RKO (cell line): ENCODE measurements around the gene EPB41.

ENCODE experiments used
- DNase-seq: peaks from one replicate; pipeline ENCODE4 v3.0.0-alpha.2; 2016; ENCODE audit warnings: low spot score

Gene EPB41

DNA sequence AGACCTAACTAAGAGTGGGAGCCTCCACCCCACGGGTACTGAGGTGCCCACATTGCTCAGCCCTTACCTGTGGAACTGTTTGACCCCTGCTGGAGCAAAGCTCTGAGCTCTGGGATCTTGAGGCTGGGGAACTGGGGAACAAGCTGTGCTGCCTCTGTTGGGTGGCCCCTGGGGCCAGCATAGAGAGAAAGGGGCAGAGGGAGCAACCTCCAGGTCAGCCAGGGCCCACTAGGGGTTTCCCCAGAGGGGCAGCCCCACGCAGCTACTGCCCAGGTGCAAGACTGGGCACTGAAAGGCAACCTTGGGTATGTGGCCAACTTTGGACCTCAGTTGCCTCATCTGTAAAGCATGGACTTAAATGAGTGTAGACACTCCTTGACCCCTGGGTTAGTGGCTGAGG, 23.5 kb upstream of the EPB41 start:
- no peak for DNase-seq

DNA sequence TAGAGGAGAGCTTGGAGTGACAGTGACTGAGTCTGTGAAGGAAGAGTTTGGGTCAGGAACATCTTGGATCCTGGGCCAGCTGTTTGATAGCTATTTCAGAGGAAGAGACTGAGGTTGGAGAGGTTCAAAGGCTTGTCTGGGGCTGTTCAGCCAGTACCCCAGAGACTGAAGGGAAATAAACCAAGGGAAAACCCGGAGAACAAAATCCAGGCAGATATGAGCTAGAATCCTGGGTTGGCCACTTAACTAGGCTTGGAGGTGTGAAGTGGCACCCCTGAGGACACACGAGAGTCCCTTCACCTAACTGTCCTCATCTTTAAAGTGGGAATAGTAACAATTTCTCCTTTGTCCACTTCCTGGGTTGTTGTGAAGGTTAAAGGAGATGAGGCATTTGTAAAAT, 23.1 kb upstream of the EPB41 start:
- DNase-seq = no peak

DNA sequence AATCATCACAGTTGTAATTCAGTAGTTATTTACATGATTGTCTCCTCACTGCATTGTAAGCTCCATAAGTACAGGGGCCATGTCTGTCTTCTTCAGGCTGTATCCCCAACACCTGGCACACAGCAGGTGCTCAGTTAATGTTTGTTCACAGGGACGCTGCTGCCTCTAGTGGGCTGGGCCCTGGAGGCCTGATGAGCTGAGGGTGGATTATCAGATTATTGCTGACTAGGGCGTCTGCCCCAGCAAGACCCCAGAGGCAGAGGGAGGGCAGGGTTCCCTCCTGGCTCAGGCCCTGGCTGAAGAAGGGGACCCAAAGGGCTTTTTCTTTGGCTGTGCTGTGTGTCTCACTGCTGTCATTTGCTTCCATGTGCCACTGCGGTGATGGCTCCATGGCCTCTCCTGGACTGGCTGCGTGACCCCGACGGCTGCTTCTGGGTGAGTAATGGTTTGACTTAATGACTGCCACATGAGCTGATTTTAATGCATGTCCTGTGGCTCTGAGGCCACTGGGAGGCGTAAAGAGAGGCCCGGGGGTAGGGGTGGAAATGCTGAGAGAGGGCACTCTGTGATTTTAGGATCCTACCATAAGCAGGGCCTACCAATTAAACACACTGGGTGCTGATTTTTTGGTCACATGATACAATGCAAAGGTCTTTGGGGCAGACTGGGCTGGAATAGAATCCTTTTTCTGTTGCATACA, 20.8 kb upstream of the EPB41 start:
- DNase-seq = no peak

DNA sequence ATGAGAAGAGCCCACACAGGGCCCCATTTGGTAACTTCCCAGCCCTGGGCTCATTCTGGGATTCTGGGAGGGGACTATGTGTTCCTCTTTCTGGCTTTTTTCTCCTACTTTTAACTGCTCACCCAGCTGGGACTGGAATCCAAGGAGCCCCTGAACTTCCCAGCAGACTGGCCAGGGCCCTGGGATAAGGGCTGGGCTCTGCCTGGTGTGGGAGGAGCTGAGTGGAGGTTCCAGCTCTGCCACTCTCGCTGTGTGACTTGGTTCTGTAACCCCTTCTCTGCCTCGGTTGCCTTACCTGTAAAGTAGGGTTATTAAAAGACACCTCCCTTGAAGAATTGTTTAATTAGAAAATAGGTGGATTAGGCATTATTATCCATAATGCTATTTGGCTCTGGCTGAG, 19.6 kb upstream of the EPB41 start:
- no peak for DNase-seq

DNA sequence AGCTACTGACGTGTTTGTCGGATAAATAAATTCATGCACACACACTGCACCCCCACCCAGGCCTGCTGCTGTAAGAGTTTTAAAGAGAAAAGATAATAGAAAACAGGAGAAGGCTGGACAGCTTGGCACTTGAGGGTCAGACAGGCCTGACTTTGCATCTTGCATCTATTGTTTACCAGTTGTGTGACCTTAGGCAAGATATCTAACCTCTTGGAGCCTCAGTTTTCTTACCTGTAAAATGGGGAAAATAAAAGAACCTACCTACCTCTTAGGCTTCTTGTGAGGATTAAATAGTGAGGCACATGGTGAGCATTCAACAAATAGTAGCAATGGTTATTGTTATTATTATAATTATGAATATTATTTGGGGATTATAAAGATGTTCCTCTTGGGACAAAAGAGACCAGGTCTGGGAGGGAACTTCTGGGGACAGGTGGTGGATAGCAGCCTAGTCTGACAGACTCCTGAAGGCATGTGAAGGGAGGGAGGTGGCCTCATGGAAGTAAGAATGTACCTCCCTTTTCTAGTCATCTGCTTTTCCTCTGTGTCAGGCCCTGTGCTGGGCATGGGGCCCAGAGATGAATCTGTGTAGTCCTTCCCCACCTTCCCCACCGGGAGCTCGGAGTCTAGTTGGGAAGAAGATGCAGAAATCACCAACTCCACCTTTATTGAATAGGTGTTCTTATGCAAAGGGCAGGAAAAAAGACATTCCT, 18.3 kb upstream of the EPB41 start:
- DNase-seq = no peak

DNA sequence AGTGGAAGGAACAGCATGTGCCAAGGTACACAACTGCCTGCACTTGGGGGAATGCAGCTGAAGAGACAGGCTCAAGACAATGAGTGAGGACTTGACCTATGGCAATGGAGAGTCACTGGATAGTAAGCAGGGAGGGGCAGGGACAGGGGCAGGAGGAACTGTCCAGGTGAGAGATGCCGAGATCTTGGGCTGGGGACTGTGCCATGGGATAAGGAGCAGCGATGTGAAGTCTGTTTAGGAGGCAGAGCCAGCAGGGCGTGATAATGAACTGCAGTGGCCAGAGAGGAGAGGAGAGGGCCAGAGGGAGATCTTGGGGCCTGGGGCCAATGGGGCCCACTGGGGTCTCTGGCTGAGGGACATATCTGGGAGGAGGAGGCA, 17.8 kb upstream of the EPB41 start:
- no peak for DNase-seq

DNA sequence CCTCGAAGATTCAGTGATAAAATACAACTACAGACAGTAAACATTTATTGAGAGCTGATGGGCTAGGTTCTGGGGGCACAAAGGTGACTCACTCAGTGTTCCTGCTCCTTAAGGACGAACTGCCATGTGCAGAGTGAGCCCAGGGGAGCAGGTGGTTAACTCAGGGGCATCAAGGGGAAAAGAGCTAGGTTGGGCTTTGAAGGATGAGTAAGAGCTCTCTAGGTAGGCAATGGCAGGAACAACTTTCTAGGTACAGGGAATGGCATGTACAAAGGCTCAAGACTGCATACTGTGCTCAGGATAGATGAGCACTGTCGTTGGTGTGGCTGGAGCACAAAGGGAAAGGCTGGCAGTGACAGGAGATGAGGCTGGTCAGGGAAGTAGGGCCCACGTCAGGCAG, 16.6 kb upstream of the EPB41 start:
- DNase-seq = no peak

DNA sequence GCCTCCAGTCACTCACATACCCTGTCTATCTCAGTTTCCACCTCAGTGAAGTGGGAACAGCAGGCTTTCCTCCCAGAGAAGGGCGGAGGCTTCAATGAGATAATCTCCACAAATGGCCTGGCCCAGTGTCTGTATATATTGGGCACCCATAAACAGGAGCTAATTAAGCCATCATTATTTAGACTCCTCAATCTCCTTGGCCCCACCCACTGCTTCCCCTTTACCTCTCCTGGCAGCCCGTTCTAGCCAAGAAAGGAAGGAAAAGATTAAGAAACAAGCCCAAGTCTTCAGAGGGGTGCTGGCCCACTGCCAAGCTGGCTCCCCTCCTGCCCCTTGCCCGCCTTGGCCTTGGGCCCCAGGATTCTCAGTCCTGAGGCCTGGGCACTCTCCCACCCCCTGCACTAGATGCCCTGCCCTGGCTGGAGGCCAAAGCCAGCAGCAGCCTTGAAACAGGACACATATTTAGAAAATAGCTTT, 15.9 kb upstream of the EPB41 start:
- no peak for DNase-seq

DNA sequence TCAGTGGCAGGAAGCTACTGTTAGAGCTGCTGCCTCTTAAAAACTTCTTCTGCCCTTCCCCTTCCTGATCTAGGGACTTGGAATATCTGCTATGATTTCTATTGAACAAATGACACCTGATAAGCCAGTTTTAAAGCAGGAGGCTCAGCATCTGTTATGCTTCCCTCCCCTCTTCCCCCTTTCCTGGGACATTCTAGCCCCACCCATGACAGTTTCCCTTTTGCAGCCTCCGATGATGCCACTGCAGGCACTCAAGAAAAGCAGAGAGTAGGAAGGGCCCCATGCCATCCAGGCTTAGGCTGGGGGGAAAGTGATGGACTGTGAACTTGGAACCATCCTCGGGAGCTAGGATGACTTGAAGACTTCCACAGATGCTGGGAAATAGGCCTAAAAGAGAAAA, 15.1 kb upstream of the EPB41 start:
- no peak for DNase-seq

DNA sequence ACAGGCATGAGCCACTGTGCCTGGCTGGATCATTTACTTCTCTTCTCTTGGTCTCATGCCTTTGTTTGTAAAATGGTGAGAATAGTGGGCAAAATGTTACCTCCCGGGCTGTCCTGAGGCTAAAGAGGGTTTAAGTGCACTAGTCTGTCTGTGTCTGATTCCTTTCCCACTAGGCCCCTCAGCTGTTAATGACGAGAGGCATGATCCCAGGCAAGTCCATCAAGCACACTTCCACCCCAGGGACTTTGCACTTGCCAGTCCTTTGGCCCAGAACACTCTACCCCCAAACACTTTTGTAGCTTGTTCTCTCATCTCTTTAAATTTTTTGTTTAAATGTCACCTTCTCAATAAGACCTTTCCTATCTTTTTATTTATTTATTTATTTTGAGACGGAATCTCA, 13.8 kb upstream of the EPB41 start:
- DNase-seq = no peak

DNA sequence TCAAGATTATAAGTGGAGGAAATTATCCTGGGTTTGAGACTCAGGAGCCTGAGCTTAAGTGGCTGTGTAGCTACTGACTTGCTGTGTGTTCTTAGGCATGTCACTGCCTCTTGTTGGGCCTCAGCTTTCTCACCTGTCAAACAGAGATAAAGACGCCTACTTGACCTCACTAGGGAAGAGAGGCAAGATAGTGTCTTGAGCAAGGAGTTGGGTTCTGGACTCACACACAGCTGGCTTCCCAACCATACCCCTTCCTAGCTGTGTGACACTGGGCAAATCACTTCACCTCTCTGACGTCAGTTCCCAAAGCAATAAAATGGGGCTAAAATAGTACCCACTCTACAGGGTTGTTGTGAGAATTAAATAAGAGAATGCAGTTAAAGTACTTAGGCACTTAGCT, 11.6 kb upstream of the EPB41 start:
- no peak for DNase-seq

DNA sequence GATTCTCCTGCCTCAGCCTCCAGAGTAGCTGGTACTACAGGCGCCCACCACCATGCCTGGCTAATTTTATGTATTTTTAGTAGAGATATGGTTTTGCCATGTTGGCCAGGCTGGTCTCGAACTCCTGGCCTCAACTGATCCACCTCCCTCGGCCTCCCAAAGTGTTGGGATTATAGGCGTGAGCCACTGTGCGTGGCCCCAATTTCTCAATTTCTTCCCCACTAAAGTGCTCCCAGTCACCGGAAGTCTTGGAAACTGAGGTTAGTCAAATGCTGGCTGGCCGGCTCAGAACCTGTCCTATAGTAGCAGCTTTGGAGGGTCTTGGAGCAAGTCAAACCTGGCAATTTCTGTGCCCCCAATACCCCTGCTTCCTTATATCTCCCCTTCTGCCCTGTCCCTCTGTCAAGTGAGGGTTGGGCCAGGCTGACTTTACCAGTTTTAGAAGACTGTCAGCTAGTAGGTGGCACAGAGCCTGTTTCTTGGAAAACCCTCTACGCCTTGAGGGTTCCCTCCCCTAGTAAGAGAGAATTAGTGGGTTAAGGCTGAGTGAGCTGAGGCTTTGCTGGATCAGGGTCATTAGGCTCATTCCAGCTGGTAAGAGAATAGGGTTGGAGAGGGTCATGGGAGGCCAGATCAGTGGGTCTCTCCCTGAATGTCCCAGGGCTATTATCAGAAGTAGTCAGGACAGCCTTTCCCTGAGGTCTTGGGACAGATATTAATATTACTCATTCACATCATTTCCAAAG, 8.3 kb upstream of the EPB41 start:
- no peak for DNase-seq

DNA sequence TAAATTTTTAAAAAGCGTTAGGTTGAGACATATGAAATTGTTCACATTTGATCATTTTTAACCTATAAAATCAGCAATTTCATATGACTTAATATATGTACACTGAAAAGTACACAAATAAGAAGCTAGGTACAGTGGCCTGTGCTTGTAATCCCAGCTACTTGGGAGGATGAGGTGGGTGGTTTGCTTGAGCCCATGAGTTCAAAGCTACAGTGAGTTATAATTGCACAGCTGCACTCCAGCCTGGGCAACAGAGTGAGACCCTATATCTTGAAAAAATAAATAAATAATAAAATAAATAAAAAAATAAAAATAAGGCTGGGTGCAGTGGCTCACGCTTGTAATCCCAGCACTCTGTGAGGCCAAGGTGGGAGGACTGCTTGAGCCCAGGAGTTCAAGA, 5.2 kb upstream of the EPB41 start:
- DNase-seq = no peak

DNA sequence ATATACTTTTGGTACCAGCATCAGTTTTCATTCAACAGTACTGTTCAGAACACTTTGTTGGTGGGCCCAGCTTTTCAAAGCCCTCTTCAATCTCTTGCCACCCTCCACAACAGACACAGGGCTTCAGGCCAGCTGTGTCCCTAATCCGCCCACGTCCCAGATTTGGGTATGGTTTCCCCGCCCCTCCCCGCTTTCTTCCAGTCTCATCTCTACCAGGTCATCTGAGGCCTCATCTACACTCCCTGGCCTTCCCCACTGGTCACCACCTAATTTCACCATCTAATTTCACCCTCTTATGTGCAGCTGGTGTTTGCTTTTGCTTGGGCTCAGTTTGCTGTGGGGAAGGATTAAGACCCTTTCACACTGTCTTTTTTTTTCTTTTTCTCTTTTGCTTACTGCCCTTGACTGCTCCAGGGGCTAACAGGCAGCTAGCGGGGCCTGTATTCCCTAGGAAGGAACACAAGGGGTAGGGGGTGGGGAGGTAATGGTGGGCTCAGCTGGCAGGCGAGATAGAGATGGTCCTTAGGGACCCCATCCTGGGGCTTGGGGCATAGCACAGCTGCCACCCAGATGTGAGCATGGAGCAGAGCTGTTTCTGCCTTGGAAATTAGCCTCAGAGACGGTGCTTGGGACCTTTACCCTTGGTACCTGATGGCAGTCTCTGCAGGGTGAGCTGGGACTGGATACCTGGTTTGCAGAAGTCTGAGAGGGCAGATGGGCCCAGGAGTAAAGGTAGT, 3.8 kb upstream of the EPB41 start:
- DNase-seq = no peak

DNA sequence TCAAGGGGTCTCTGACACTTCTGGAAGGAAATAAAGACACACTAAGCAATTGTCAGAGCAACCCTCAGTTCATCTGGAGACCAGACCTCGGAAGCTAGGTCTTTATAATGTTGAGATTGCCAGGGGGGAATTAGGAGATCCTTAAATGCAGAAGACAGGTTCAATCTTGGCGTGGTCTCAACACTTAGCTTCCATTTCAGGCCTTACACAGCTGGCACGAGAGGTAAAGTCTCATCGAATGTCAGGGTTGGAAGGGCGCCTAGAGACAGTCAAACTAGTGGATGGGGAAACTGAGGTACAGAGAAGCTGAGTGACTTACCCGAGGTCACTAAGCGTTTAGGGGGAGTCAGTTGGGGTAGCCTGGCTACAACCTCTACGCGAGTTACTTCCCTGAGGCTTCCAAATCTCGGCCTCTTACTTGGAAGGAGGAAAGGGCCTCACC, 562 bp upstream of the EPB41 start:
- no peak for DNase-seq

DNA sequence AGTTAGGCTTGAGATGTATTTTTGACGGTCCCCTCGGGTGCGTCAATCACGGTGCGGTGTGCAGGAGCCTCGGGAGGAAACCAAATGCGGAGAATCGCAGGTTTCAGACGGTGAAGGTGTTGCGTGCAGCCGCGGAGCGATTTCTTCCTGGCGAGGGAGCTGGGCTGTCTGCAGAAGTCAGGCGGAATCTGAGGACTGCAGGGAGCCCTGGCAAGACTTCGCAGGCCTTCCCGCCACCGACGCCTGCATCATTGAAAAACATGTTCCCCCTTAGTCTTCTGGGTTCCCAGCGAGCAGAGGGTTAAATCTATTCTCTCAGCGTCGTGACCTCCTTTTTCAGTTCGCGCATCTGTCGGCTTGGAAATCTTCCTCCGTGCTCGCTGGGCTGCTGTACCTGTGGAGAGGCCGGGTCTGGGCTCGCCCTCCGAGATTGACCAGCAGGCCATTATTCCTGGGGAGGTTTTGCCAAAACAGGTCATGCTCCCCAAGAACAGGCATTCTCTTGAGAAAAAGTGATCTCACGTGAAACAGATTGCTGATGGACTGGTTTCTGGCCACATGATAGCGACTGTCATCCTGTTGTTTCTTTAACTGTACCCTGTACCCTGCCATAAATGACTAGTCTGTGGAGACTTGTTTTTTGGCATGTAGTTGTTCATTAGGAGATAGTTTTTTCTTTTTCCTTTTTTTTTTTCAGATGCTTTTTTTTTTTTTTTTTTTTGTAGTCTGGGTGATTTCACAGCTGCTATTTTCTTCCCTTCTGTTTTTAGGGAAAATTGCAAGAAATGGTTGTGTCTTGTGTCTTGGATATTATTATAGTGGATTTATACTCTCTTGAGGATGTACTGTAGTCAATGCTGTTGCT, 894 bp downstream of the EPB41 start:
- peak; percentile 63 for DNase-seq

DNA sequence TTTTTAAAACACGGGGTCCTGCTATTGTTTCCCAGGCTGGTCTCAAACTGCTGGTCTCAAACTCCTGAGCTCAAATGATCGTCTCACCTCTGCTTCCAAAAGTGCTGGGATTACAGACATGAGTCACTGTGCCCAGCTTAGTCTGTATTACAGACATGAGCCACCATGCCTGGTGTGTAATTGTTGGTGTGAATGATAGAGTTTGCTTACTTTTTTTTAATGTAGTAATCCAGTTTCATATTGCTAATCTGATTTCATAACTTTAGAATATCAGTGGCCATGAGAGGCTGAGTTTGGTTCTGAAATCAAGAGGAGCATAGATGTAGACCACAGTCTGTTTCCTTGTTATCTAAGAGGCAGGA, 3.4 kb downstream of the EPB41 start:
- peak; percentile 17 for DNase-seq

DNA sequence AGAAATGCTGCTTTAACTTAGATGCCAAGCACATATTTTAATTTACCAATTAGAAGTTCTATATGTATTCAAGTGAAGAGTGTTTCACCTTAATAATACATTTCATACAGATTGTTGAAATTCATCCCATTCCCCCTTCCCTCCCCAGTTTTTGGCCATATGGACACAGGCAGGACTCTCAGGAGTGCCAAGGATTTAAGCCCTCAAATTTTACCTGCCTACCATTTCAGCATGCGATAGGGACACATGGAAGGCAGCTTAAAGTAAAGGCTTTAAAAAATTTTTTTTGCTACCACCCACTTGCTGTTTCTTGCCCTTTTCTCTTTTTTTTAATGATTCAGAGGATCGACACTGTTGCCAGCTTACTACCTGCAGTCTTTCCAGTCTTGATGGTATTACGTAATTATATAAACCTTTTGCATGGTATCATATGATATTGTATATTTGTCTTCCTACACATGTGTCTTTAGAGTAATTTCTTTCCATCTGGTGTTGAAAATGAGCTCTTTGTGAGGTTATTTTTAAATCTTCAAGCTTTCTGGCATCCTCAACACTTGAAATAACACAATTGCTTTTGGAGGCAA, 7.0 kb downstream of the EPB41 start:
- DNase-seq = no peak

DNA sequence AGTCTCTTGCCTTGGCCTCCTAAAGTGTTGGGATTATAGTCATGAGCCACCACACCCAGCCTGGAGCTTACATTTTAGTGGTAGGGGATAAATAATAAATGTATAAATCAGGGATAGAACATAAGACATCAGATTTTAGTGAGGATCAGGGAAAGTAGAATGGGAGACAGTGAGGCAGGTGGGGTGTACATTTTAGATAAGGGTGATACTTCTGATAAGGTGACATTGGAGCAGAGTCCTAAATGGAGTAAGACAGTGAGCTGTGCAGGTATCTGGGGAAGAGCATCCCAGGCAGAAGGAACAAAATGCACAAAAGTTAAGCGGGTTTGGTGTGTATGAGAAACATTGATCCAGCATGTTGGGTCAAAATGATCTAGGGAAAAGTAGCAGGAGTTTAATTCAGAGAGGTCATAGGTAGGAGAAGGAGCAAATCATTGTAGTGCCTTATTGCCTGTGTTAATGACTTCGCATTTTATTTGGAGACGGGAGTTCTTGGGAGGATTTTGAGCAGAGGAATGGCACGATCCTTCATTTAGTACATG, 11.1 kb downstream of the EPB41 start:
- DNase-seq = no peak

DNA sequence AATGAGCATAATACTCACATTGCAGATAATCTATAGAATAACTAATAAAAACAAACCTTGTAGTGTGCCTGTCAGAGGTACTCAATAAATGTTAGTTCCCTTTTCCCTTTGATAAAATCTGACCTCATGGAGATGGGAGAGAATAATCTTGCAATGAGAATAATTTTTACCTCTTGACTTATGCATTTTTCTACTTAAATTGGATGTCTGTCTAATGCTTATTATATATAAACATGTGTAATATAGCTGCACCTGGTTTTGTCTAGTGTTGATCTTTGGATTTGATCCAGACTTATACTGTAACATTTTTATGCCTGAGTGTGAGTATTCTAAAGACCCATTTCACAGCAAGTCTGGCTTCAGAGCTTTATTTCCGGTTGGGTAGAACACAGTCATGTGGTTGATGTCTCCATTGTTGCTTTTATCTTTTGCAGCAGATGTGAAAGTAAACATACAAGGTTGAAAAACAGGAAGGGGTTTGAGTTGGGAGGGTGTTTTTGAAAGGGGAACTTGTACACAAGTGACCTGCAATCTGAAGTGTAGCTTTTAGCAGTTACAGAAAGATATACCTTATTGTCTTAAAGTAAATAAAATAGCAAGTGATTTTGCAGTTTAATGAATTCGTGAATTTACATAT, 12.4 kb downstream of the EPB41 start:
- DNase-seq = no peak
